Pericardium fibroblast (primary cell): Measurements from ENCODE around the gene ADGRG6. TPM values are rescaled to one million over a fixed set of nuclear protein-coding genes. Genes with fewer than 3 reads are reported as not detected.

Experiments used
- total RNA-seq: library from RNA; depleted of rRNA; stranded (reverse); fragments of >200 nt; gene quantifications from 2 replicates; pipeline ENCODE4 v1.2.3, GENCODE V29; 2015

ADGRG6 gene
- 12.1 and 17.6 TPM in 2 replicates for total RNA-seq

DNA sequence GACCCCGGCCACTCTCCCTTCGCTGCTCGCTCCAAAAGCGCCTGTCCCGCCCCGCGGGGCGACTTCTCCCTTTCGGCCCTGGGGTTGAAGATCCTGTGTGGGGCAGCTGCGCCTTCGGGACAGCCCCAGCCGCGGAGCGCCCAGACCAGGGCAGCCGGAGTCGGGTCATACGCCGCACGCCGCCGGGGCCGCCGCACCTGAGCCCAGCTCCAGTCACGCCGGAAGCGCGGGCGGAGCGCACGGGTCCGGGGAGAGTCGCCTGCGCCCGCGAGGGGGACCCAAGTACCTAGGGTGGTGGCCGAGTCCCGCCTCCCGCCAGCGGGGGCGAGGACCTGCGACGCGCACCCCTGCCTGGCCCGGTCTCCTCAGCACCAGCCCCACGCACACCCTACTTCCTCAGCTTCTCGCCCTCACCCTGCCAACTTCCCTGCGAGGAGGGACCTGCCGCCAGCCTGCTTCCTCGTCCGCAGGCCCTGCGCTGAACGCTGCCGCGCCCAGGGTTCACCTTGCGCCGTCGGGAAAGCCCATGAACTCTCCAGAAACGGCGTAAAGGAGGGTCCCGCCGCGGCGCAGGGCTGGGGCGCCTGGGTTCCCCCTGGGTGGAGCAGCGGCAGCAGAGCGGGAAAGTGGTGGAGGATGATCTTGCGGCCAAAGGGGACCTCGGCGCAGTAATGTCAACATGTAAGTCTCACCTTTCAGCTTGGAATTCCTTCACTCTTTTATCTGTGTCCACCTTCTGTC is at the start of gene ADGRG6:
ADGRG6 (plus strand) TSS at position 357 of the 741 bp plus-strand sequence; CDS start at position 680, 323 bp downstream.

Other genes with a start within 250 kb of the ADGRG6 start
- gene GJE1, start 169.1 kb upstream of the ADGRG6 start, total RNA-seq: not detected in 2 replicates
- gene NMBR, start 154.9 kb upstream of the ADGRG6 start, total RNA-seq: not detected in 2 replicates
- gene VTA1, start 154.7 kb upstream of the ADGRG6 start, total RNA-seq: 38.2 and 48.8 TPM in 2 replicates